H1 (cell line): ENCODE measurements around the gene EHD2.

Experiments
- CTCF ChIP-seq, 3 experiments: IDR thresholded peaks; 1 replicate in 2 of 3; 2 replicates in 1 of 3; pipeline versions ENCODE4 v1.5.1 to v1.6.1; 2011; ENCODE audit warnings: low read length in 3 of 3, mild to moderate bottlenecking in 3 of 3, inconsistent platforms in 2 of 3, low read depth in 1 of 3, moderate library complexity in 1 of 3; ENCODE audit not compliant: insufficient read depth in 1 of 3; ENCODE audit errors: control extremely low read depth in 1 of 3
- JUN ChIP-seq: IDR thresholded peaks from 2 replicates; pipeline ENCODE4 v1.6.1; 2011; ENCODE audit warnings: low read depth, mild to moderate bottlenecking, improper control_type of control experiment, low read length

DNA sequence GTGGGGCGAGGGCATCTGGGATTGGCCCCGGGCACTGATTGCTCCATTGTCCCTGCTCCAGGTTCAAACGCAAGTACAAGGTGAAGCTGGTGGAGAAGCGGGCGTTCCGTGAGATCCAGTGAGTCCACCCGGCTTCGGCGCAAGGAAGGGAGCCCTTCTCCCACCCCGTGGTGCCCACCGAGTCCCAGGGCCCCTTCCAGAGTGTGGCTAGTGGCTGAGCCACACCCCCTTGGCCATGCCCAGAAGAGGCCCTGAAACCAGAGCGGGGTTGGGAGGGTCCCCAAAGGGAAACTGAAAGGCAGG is 43.4 kb downstream of the EHD2 start:
- TF ChIP-seq JUN, result no peak
- no peak for TF ChIP-seq CTCF (IDR thresholded peaks at IDR 0.05; ENCODE audit: control extremely low read depth in 1 of 3, insufficient read depth in 1 of 3, low read depth in 1 of 3, low read length in 3 of 3)
